ENCODE results near the gene PTDSS2.

- TF ChIP-seq ESRRA (CRISPR knock-in tag; IDR thresholded peaks at IDR 0.05; ENCODE audit: borderline replicate concordance) (no peak), CTCF (IDR thresholded peaks at IDR 0.05) (no peak), ZNF121 (CRISPR knock-in tag; IDR thresholded peaks at IDR 0.05) (no peak), NR2C2 (CRISPR knock-in tag; IDR thresholded peaks at IDR 0.05) (no peak), ZNF232 (CRISPR knock-in tag; IDR thresholded peaks at IDR 0.05) (no peak), RELA (CRISPR knock-in tag; IDR thresholded peaks at IDR 0.05; ENCODE audit: borderline replicate concordance) (no peak), ETV6 (CRISPR knock-in tag; IDR thresholded peaks at IDR 0.05) (no peak), CREB1 (CRISPR knock-in tag; IDR thresholded peaks at IDR 0.05) (no peak), ZNF423 (CRISPR knock-in tag; IDR thresholded peaks at IDR 0.05) (no peak), MXD4 (CRISPR knock-in tag; IDR thresholded peaks at IDR 0.05; ENCODE audit: borderline replicate concordance) (no peak), ERG (CRISPR knock-in tag; IDR thresholded peaks at IDR 0.05) (no peak), ZNF138 (CRISPR knock-in tag; conservative IDR thresholded peaks at IDR 0.05) (no peak)
Observed at GRCh38 chr11:528166-528814, 78.2 kb downstream of the PTDSS2 start.
